ENCODE results near the gene TPSG1.
"Not testable (repeated sequence)": the region's sequence is repeated elsewhere in the genome, so short reads cannot be mapped to it uniquely, and the experiment has no call there.

TPSG1 gene

GRCh38 chr16:1225051-1225451 is at the start of gene TPSG1:
Gene TPSG1 (minus strand): TSS chr16:1225268. CDS start chr16:1225252, 16 bp downstream.
- H3K4me3 ChIP-seq (ENCODE audit: low read depth, low read length) = no peak within 1 kb of the TSS
- H3K4me1 ChIP-seq = peaks cover 9% of the 10 kb centered on the region
- H3K27ac ChIP-seq = no peak within 1 kb of the TSS
- TF ChIP-seq CTCF (IDR thresholded peaks at IDR 0.05) = no peak
- H3K4me2 ChIP-seq (ENCODE audit: low read length) = no peak within 1 kb of the TSS
- no peaks in the 10 kb centered on the region for H3K36me3 ChIP-seq (ENCODE audit: control insufficient read depth, insufficient read depth, low read length)
- H3K79me2 ChIP-seq = no peaks in the 10 kb centered on the region
- H3K9me3 ChIP-seq (ENCODE audit: control insufficient read depth, low read length) = no peaks in the 10 kb centered on the region
- peak within 1 kb of the TSS; percentile 11 for H2AFZ ChIP-seq
- no peak within 1 kb of the TSS for H3K9ac ChIP-seq
- H3K27me3 ChIP-seq (ENCODE audit: control insufficient read depth, insufficient read depth, low read length) = no peaks in the 10 kb centered on the region

- Histone ChIP-seq H3K9ac (no peak overlapping the region), H3K36me3 (ENCODE audit: control insufficient read depth, insufficient read depth, low read length) (no peaks in the 10 kb centered on the region), H3K79me2 (no peaks in the 10 kb centered on the region), H3K27ac (no peak overlapping the region), H3K27me3 (ENCODE audit: control insufficient read depth, insufficient read depth, low read length) (no peaks in the 10 kb centered on the region), H3K4me1 (peaks cover 5% of the 10 kb centered on the region), H2AFZ (no peak overlapping the region), H3K9me3 (ENCODE audit: control insufficient read depth, low read length) (no peaks in the 10 kb centered on the region), H3K4me2 (ENCODE audit: low read length) (no peak overlapping the region), H3K4me3 (ENCODE audit: low read depth, low read length) (no peak overlapping the region)
- no peak for TF ChIP-seq CTCF (IDR thresholded peaks at IDR 0.05)
Measured at GRCh38 chr16:1274767-1275166, 49.7 kb upstream of the TPSG1 start.

- H3K9ac ChIP-seq = no peak overlapping the region
- H3K27ac ChIP-seq = no peak overlapping the region
- no peaks in the 10 kb centered on the region for H3K36me3 ChIP-seq (ENCODE audit: control insufficient read depth, insufficient read depth, low read length)
- no peak overlapping the region for H3K4me2 ChIP-seq (ENCODE audit: low read length)
- no peaks in the 10 kb centered on the region for H3K9me3 ChIP-seq (ENCODE audit: control insufficient read depth, low read length)
- H3K4me1 ChIP-seq = peaks cover 5% of the 10 kb centered on the region
- TF ChIP-seq CTCF (IDR thresholded peaks at IDR 0.05) = no peak
- H3K79me2 ChIP-seq = no peaks in the 10 kb centered on the region
- no peak overlapping the region for H3K4me3 ChIP-seq (ENCODE audit: low read depth, low read length)
- no peak overlapping the region for H2AFZ ChIP-seq
- H3K27me3 ChIP-seq (ENCODE audit: control insufficient read depth, insufficient read depth, low read length) = no peaks in the 10 kb centered on the region
Measured at GRCh38 chr16:1273816-1274215, 48.7 kb upstream of the TPSG1 start.

- Histone ChIP-seq H3K27ac (no peak overlapping the region), H3K9me3 (ENCODE audit: control insufficient read depth, low read length) (no peaks in the 10 kb centered on the region), H3K79me2 (no peaks in the 10 kb centered on the region), H3K36me3 (ENCODE audit: control insufficient read depth, insufficient read depth, low read length) (no peaks in the 10 kb centered on the region), H3K27me3 (ENCODE audit: control insufficient read depth, insufficient read depth, low read length) (no peaks in the 10 kb centered on the region), H2AFZ (no peak overlapping the region), H3K4me1 (peaks cover 5% of the 10 kb centered on the region), H3K4me3 (ENCODE audit: low read depth, low read length) (no peak overlapping the region), H3K4me2 (ENCODE audit: low read length) (no peak overlapping the region), H3K9ac (no peak overlapping the region)
- TF ChIP-seq CTCF (IDR thresholded peaks at IDR 0.05) = no peak
Measured at GRCh38 chr16:1272453-1273198, 47.6 kb upstream of the TPSG1 start.

GRCh38 chr16:1271724-1272413 is 46.8 kb upstream of the TPSG1 start:
- H3K9ac ChIP-seq; H3K79me2 ChIP-seq; H3K27me3 ChIP-seq (ENCODE audit: control insufficient read depth, insufficient read depth, low read length): not testable (repeated sequence)

More at GRCh38 chr16:1271724-1272413, 46.8 kb upstream of the TPSG1 start:
- not testable (repeated sequence) for H3K4me2 ChIP-seq (ENCODE audit: low read length); H3K36me3 ChIP-seq (ENCODE audit: control insufficient read depth, insufficient read depth, low read length); H3K27ac ChIP-seq; H2AFZ ChIP-seq; H3K4me1 ChIP-seq; H3K9me3 ChIP-seq (ENCODE audit: control insufficient read depth, low read length); H3K4me3 ChIP-seq (ENCODE audit: low read depth, low read length)
